Measurements from ENCODE around the gene ADD1.

- no peak for TF ChIP-seq ZNF274 (IDR thresholded peaks at IDR 0.05; ENCODE audit: low read depth, low read length)
- no peak for TF ChIP-seq YY1 (IDR thresholded peaks at IDR 0.05; ENCODE audit: insufficient read depth, insufficient read length)
These were observed 26.0 kb downstream of the ADD1 start for GRCh38 chr4:2869659-2870058.

Data from NT2/D1 (cell line).